Inflammatory macrophage treated with lipopolysaccharide for 1 hour (primary cell): Measurements from ENCODE around the gene TMEM63C.

ENCODE experiments used
- DNase-seq, 2 donors: peaks; one replicate each; pipeline ENCODE4 v3.0.0-alpha.2; 2020 to 2022

The TMEM63C gene

GRCh38 chr14:77200406-77200985 lies 18.9 kb downstream of the TMEM63C start:
- no peak for DNase-seq

GRCh38 chr14:77201696-77202095 lies 20.1 kb downstream of the TMEM63C start:
- no peak for DNase-seq

- DNase-seq = no peak
Observed at GRCh38 chr14:77203611-77204458, 22.2 kb downstream of the TMEM63C start.

- DNase-seq = no peak
Observed at GRCh38 chr14:77204459-77204771, 22.8 kb downstream of the TMEM63C start.

GRCh38 chr14:77204907-77205306 lies 23.3 kb downstream of the TMEM63C start:
- no peak for DNase-seq

- no peak for DNase-seq
Observed at GRCh38 chr14:77205566-77205965, 24.0 kb downstream of the TMEM63C start.

GRCh38 chr14:77206261-77206824 lies 24.7 kb downstream of the TMEM63C start:
- DNase-seq = no peak

- no peak for DNase-seq
Observed at GRCh38 chr14:77206877-77207389, 25.3 kb downstream of the TMEM63C start.

GRCh38 chr14:77208291-77208978 lies 26.8 kb downstream of the TMEM63C start:
- peak; percentile 32 to 65 for DNase-seq

GRCh38 chr14:77208979-77209318 lies 27.4 kb downstream of the TMEM63C start:
- DNase-seq = no peak

- no peak for DNase-seq
Observed at GRCh38 chr14:77212097-77212870, 30.7 kb downstream of the TMEM63C start.

- DNase-seq = peak; percentile 35 to 55
Observed at GRCh38 chr14:77212943-77213678, 31.5 kb downstream of the TMEM63C start.

- DNase-seq = no peak
Observed at GRCh38 chr14:77213679-77214016, 32.0 kb downstream of the TMEM63C start.

GRCh38 chr14:77214216-77214615 lies 32.6 kb downstream of the TMEM63C start:
- DNase-seq = no peak

- no peak for DNase-seq
Observed at GRCh38 chr14:77217551-77217950, 36.0 kb downstream of the TMEM63C start.

- no peak for DNase-seq
Observed at GRCh38 chr14:77219591-77219990, 38.0 kb downstream of the TMEM63C start.

- no peak for DNase-seq
Observed at GRCh38 chr14:77220246-77221017, 38.8 kb downstream of the TMEM63C start.

GRCh38 chr14:77221241-77221871 lies 39.8 kb downstream of the TMEM63C start:
- DNase-seq = no peak

GRCh38 chr14:77222546-77223225 lies 41.1 kb downstream of the TMEM63C start:
- no peak for DNase-seq

GRCh38 chr14:77224212-77224611 lies 42.6 kb downstream of the TMEM63C start:
- DNase-seq = peak; percentile 27 to 63
